Measurements from ENCODE around the gene ZNF296. TPM values are rescaled to one million over a fixed set of nuclear protein-coding genes. Genes with fewer than 3 reads are reported as not detected.

The ZNF296 gene
- total RNA-seq, 1 experiment from 2014 or later = not detected

DNA sequence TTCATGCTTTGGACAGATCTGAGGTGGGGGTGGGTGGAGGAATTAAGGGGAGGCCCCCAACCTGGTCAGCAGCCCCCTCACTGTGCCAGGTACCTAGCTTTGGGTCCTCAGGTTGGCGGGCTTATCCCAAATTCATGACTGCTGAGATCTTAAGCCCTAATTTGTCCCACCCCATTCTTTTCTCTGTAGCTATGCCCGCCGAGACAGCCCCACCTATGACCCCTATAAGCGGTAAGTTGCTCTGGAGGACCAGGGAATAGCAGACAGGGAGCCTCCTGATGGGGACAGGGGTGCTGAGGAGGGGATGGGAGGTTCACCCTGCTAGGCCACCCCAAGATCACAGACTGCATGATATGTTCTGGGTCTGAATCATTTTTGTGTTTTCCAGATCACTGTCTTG is 14.3 kb downstream of the ZNF296 start:
- no peak for DNase-seq (ENCODE audit: low read depth)

DNA sequence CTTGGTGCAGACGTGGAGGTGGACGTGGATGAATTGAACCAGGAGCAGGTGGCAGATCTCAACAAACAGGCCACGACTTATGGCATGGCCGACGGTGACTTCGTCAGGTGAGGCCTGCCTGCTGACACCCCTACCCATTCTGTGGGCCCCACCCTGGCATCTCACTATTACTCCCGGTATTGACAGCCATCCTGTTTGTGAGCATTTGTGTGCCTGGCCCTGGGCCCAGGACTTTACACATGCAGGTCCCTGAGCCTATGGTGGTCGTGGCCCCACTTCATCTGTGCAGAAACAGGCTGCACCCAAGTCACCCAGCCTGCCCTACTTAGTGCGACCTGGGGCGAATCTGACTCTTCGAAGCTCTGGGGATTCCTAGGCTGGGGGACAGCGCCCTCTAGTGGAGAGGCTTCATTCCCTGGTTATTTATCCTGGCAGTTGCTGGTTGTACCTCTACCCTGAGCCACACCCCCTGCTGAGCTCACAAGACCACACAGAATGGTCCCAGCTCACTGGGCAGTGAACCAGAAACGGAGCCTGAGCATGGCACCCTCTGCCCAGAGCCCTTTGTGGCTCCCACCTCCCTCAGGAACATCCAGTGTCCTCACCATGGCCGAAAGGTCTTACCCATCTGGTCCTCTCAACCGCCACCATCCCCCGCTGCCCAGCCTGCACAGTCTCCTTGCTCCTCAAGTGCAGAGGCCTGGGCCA is 16.9 kb downstream of the ZNF296 start:
- DNase-seq (ENCODE audit: low read depth) = peak; percentile 73

DNA sequence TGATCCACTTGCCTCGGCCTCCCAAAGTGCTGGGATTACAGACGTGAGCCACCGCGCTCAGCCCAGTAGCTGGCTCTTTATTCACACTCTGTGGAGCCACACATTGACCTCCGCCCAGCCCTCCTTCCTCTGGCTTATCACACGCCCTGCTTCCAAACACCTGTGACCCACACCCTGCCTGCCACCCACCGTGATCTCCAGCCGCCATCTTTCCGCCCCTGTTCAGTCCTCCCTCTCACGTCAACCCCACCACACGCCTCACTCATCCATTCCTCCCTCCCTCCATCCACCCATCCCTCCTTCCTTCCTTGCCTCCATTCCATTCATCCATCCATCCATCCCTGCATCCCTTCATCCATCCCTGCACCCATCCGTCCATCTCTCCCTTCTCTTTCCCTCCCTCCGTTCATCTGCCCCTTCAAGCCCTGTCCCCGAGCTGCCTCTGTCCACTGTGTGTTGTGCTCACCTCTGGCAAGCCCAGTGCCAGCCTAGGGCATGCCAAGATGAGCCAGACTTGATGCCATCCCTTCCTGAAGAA is 17.6 kb downstream of the ZNF296 start:
- DNase-seq (ENCODE audit: low read depth) = no peak

DNA sequence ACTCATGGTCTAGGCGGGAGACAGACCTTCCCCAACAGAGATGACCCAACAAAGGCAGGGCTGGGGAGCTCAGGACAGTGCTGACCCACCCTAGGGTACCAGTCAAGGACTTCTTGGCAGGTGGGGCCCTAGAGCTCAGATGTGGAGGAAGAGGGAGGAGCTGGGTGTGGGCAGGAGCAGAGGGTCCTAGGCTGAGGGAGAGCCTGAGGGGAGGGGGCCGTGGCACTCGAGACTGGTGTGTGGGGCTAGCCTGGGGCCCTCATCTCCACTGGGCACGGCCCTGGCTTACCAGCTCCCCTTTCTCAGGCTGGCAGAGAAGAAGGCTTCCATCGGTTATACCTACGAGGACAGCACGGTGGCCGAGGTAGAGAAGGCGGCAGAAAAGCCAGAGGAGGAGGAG is 18.8 kb downstream of the ZNF296 start:
- DNase-seq (ENCODE audit: low read depth) = no peak

- no peak for DNase-seq (ENCODE audit: low read depth)
Observed at GRCh38 chr19:45056831-45057230, 19.4 kb downstream of the ZNF296 start.

DNA sequence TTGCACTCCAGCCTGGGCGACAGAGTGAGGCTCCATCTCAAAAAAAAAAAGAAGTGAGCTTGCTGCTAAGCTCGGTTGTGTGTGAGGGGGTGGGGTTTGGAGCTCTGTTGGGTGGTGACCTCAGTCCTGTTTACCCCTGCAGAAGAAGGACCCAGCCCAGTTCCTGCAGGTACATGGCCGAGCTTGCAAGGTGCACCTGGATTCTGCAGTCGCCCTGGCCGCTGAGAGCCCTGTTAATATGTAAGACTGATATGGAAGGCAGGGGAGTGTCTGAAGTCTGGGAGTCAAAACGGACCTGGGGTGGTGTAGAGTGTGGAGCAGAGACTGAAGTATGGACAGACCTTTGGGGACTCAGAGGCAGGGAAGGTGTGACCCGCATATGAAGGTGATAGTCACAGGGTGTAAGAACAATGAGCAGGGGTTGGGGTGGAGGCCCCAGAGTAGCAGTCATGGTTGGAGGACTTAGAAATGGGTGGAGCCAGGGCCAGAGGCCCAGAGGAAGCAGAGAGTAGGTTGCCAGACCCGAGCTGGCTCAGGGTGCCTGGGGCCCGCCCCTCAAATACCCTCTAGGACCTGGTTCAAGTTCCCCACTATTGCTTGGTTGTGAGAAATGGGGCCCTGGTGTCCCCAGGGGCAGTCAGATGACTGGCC is 24.2 kb downstream of the ZNF296 start:
- DNase-seq (ENCODE audit: low read depth) = no peak

DNA sequence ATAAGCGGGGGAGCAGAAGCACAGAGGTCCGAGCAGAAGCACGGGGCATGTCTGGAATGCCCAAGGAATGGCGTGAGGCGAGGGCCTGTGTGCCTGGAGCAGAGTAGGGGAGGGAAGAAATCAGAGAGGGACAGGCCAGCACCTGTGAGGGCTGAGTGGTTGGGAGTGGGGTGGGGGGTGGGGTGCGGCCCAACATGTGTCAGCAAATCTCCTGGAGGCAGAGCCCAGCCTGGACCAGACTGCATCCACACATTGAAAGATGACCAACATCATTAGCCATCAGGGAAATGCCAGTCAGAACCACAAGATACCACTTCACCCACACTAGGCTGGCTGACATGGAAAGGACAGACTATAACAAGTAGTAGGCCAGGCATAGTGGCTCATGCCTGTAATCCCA is 26.2 kb downstream of the ZNF296 start:
- DNase-seq (ENCODE audit: low read depth) = peak; percentile 28

- DNase-seq (ENCODE audit: low read depth) = no peak
Observed at GRCh38 chr19:45049073-45049736, 27.1 kb downstream of the ZNF296 start.

GRCh38 chr19:45047188-45047797 is 29.0 kb downstream of the ZNF296 start:
- no peak for DNase-seq (ENCODE audit: low read depth)

- no peak for DNase-seq (ENCODE audit: low read depth)
Observed at GRCh38 chr19:45046355-45046754, 29.9 kb downstream of the ZNF296 start.

DNA sequence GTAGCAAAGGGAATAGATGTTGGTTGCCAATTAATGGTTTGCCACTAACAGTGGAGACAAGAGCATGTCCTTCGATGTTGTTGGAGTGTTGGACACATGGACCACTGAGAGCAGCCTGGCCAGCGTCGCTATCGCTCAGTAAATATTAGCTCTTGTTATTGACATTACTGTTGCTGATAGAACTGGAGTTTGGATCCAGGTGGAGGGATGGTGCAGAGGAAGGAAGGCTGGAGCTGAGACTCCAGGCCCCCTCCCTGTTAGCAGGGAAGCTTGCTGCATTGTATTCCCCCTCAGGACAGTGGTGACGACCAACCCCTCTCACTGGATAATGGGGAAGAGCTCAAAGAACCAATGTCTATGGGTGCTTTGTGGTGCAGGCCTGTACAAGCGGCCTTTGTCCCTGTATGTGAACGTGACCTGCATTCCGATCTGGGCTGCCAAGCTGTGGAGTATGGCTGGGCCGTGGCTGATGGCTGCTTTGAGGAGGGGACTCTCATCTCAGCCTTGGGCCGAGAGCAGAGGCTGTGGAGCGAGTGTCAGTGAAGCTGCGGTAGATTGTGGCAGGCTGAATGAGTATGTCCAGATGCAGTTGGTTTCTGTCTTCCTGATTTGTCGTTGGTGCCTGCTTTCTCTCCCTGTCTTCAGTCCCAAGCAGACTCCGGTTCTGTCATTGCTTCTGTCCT is 30.5 kb downstream of the ZNF296 start:
- DNase-seq (ENCODE audit: low read depth) = no peak

DNA sequence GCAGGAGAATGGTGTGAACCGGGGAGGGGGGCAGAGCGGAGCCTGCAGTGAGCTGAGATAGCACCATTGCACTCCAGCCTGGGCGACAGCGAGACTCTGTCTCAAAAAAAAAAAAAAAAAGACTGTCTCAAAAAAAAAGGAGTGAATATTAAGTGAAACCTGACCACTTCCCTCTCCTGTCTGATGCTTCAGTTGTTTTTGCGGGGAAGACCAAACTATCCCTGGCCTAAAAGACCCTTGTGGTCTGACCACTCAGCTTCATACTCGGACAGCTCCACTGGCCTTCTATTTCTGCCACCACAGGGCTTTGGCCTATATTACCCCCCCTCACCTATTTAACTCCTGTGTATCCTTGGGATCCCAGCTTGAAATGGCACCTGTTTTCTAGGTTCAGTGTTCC is 35.2 kb downstream of the ZNF296 start:
- DNase-seq (ENCODE audit: low read depth) = no peak

GRCh38 chr19:45040059-45040771 is 36.1 kb downstream of the ZNF296 start:
- DNase-seq (ENCODE audit: low read depth) = no peak

DNA sequence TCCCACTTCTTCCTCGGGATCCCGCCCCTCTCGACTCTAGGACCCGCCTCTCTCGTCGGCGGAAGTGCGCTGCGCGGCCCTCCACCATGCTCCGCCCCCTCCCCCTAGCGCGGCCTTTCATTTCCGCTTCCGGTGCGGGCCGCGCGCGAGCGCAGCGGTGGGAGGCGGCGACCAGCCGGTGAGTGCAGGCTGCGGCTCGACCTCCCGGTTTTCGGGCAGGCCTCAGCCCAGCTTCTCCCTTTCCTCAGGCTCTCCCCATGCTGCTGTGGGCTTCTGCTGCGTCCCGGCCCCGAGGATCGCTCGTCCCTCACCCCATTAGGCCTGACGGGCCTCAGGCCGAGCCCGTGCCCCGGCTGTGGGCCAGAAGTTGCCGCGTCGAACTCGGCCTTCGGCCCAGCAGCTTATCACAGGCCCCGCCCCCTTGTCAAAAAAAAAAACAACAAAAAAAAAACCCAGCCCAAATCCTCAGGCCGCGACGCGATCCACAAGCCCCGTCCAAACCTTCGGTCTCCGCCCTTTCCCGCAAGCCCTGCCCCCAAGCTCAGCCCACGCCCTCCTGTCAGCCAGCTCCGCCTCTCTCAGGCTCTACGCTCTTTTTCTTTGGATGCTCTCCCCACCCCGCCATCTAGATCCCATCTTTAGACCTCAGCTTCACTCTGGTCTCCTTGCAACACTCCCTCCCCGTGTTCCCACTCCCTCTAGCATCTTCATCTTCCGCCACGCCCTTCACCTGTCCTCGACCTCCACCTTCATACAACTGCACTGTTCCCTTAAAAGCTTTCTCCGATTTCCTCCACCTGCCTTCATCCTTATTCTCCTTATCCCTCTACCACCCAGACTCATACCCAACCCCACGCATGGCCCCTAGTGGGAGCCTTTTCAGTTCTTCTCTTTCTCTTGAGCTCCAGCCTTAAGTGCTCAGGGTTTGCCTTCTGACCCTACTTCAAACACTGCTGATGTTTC is 37.1 kb downstream of the ZNF296 start, which contains the start of gene CLASRP:
Gene CLASRP (plus strand): TSS at position 115 of the 963 bp plus-strand sequence. CDS start 1,168 bp downstream, outside the sequence.
- peak; percentile 83 for DNase-seq (ENCODE audit: low read depth)

DNA sequence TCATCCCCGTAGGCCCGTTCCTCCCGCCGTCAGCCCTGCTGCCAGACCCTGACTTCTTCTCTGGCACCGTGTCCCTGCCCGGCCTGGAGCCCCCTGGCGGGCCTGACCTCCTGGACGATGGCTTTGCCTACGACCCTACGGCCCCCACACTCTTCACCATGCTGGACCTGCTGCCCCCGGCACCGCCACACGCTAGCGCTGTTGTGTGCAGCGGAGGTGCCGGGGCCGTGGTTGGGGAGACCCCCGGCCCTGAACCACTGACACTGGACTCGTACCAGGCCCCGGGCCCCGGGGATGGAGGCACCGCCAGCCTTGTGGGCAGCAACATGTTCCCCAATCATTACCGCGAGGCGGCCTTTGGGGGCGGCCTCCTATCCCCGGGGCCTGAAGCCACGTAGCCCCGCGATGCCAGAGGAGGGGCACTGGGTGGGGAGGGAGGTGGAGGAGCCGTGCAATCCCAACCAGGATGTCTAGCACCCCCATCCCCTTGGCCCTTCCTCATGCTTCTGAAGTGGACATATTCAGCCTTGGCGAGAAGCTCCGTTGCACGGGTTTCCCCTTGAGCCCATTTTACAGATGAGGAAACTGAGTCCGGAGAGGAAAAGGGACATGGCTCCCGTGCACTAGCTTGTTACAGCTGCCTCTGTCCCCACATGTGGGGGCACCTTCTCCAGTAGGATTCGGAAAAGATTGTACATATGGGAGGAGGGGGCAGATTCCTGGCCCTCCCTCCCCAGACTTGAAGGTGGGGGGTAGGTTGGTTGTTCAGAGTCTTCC is 38.7 kb downstream of the ZNF296 start:
- DNase-seq (ENCODE audit: low read depth) = no peak

DNA sequence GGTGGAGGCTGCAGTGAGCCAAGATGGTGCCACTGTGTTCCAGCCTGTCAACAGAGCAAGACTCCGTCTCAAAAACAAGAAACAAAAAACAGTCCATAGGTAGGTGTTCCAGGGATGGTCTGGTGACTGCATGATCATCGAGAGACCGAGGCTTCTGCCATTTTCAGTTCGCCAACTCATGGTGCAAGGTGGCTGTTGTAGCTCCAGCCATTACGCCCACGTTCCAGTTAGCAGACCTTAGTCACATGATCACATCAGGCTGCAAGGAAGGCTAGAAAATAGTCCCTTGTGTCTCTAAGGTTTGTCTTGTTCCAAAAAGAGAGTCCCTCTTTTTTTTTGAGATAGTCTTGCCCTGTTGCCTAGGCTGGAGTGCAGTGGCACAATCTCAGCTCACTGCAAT is 40.5 kb downstream of the ZNF296 start:
- DNase-seq (ENCODE audit: low read depth) = no peak

DNA sequence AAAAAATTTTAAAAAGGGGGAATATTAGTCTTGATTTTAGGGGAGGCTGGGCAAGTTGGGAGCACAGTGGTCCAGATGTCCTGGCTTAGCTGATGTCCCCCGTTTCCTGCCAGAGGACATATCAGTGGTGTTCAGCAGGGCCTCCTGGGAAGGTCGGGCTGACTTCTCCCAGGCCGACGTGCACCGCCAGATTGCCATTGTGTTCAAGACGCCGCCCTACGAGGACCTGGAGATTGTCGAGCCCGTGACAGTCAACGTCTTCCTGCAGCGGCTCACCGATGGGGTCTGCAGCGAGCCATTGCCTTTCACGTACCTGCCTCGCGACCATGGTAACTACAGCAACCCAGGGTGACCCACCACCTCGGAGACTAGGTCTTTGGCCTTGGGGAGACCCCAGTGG is 43.9 kb downstream of the ZNF296 start:
- DNase-seq (ENCODE audit: low read depth) = no peak

DNA sequence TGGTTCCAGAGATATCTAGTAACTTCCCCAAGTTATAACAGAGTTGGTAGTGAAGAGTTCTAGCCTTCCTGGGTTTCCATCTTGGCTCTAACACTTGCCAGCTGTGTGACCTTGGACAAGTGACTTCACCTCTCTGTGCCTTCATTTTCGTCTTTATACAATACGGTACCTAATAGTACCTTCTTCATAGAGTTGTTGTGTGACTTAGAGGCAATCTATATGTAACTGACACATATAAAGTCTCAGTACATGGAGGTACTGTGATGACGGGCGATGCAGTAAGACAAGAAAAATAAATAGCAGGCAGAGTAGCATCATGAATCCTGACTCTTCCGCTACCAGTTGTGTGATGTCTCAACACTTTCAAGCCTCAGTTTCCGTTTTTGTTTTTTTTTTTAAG is 45.5 kb downstream of the ZNF296 start:
- no peak for DNase-seq (ENCODE audit: low read depth)

GRCh38 chr19:45027371-45027770 is 48.9 kb downstream of the ZNF296 start:
- DNase-seq (ENCODE audit: low read depth) = no peak

Measured in LHCN-M2 (cell line).